Ovary (tissue), 9 donors: Measurements from ENCODE around the gene XPO5. TPM values are rescaled to one million over a fixed set of nuclear protein-coding genes. Genes with fewer than 3 reads are reported as not detected.

Experiments
- DNase-seq, 5 donors: peaks; one replicate each; pipeline ENCODE4 v3.0.0-alpha.2; 2019 to 2020
- H3K27ac ChIP-seq, 2 donors: fragments of 200-600 bp; one replicate each; pipeline versions ENCODE4 v1.5.1 to v1.8.0; 2019 to 2022
- H3K27me3 ChIP-seq: fragments of 200-600 bp; one replicate; pipeline ENCODE4 v1.8.0; 2022
- H3K36me3 ChIP-seq: fragments of 200-600 bp; sonication (generic); one replicate; pipeline ENCODE4 v1.5.1; 2019
- H3K4me1 ChIP-seq: one replicate; pipeline ENCODE4 v1.8.1; 2013; ENCODE audit warnings: mild to moderate bottlenecking, moderate library complexity; ENCODE audit not compliant: insufficient read depth
- H3K4me3 ChIP-seq: fragments of 200-600 bp; sonication (generic); one replicate; pipeline ENCODE4 v1.5.1; 2017
- H3K9me3 ChIP-seq, 2 donors: fragments of 200-600 bp in 1 of 2; sonication (generic) in 1 of 2; one replicate each; pipeline versions ENCODE4 v1.5.1 to v1.8.1; 2013 to 2019; ENCODE audit warnings: mild to moderate bottlenecking in 1 of 2, moderate library complexity in 1 of 2
- EP300 ChIP-seq: sonication (generic); formaldehyde crosslinking; IDR thresholded peaks from one replicate; pipeline ENCODE4 v1.6.1; 2017; ENCODE audit warnings: antibody characterized with exemption
- POLR2A ChIP-seq: fragments of 450-650 bp; IDR thresholded peaks from one replicate; pipeline ENCODE4 v1.6.1; 2017; ENCODE audit warnings: antibody characterized with exemption, mild to moderate bottlenecking, moderate library complexity
- WGBS, 3 donors: extraction: QIAGEN DNeasy Blood & Tissue Kit in 1 of 3; methylation state at CpG; one replicate each; pipeline versions ENCODE4 v1.1.5 to v1.1.7; 2013 to 2017; 5-methylcytosine and 5-hydroxymethylcytosine counted together
- intact Hi-C, 4 donors: fragments of 100-400 bp; cut with DNase I; formaldehyde crosslinking; loops; one replicate each; pipeline versions ENCODE4 v1.11.0 to v1.15.1; 2022 to 2023
- polyA plus RNA-seq, 2 donors: library from polyadenylated mRNA; stranded (reverse); fragments of 200-250 nt in 1 of 2; fragments of 350-450 nt in 1 of 2; fragmentation: Illumina TruSeq in 1 of 2; extraction: RNeasy Lipid Tissue Mini Kit (QIAGEN cat#74804) in 1 of 2; gene quantifications; one replicate each; pipeline ENCODE4 v1.2.3, GENCODE V29; 2013 to 2014
- total RNA-seq, 7 donors: library from RNA; depleted of rRNA in 2 of 7; stranded (reverse); fragments of >200 nt in 2 of 7; fragmentation: NEBNext Ultra II Directional in 3 of 7; extraction: Animal tissue kit (Norgen Biotek cat#: 25700) in 3 of 7; gene quantifications; one replicate each; pipeline versions ENCODE4 v1.1.0 to v1.2.4, GENCODE V29; 2016 to 2023
- TF ChIP-seq, protein P1 (sequence below), 3 donors: fragments of 450-650 bp in 2 of 3; fragments of 200-600 bp in 1 of 3; IDR thresholded peaks; one replicate each; pipeline versions ENCODE4 v1.5.1 to v1.8.0; 2016 to 2022; ENCODE audit warnings: antibody characterized with exemption in 3 of 3, mild to moderate bottlenecking in 1 of 3
- donor health status: DM: no; HTN: no; CAD: no; lungs with moderate emphysema.
- donor health status: DM: no; HTN: no; CAD: no.
- donor health status: Bipolar disorder and iron deficiency.
- donor health status: DM: yes; HTN: yes; CAD: no.
- donor health status: DM: no; HTN: no; CAD: no.
- donor health status: DM: yes; HTN: yes; CAD: no.

Gene XPO5
- total and polyA plus RNA-seq, 9 donors, result 6.8 to 41.8 (median 24.5) TPM

- Histone ChIP-seq H3K36me3 (no peaks in the 10 kb centered on the region), H3K4me1 (peaks cover 7% of the 10 kb centered on the region), H3K27ac (no peak overlapping the region), H3K9me3 (no peaks in the 10 kb centered on the region), H3K27me3 (no peaks in the 10 kb centered on the region), H3K4me3 (no peak overlapping the region)
- no peak for DNase-seq
- intact Hi-C loops, result loop anchor here (2.0 to 10.0 kb wide), 7 partner anchors 48 to 281 kb away; partner anchors contain the start of genes DLK2 (in 2 of the 4) and DNPH1 (in 1 of the 4)
- 48 to 70% (median 56%) methylated on average over 4 to 6 of the region's 6 CpGs for WGBS, 3 donors
- TF ChIP-seq, protein P1, sequence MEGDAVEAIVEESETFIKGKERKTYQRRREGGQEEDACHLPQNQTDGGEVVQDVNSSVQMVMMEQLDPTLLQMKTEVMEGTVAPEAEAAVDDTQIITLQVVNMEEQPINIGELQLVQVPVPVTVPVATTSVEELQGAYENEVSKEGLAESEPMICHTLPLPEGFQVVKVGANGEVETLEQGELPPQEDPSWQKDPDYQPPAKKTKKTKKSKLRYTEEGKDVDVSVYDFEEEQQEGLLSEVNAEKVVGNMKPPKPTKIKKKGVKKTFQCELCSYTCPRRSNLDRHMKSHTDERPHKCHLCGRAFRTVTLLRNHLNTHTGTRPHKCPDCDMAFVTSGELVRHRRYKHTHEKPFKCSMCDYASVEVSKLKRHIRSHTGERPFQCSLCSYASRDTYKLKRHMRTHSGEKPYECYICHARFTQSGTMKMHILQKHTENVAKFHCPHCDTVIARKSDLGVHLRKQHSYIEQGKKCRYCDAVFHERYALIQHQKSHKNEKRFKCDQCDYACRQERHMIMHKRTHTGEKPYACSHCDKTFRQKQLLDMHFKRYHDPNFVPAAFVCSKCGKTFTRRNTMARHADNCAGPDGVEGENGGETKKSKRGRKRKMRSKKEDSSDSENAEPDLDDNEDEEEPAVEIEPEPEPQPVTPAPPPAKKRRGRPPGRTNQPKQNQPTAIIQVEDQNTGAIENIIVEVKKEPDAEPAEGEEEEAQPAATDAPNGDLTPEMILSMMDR (IDR thresholded peaks at IDR 0.05), result no peak
- TF ChIP-seq POLR2A, result no peak
Measured at GRCh38 chr6:43505718-43506117, 70.1 kb downstream of the XPO5 start.

GRCh38 chr6:43504756-43505593 lies 70.9 kb downstream of the XPO5 start:
- peaks cover 2% of the 10 kb centered on the region for H3K4me1 ChIP-seq
- H3K9me3 ChIP-seq, result no peaks in the 10 kb centered on the region
- H3K27me3 ChIP-seq, result no peaks in the 10 kb centered on the region
- 87 to 90% (median 88%) methylated on average over 24 to 26 of the region's 26 CpGs for WGBS, 3 donors
- no peak for DNase-seq
- H3K27ac ChIP-seq, result no peak overlapping the region
- H3K4me3 ChIP-seq, result no peak overlapping the region
- TF ChIP-seq EP300, result no peak
- intact Hi-C loops, result loop anchor here (5.0 to 10.0 kb wide), 6 partner anchors 48 to 280 kb away; partner anchors contain the start of genes DLK2 (in 1 of the 4) and DNPH1 (in 1 of the 4)
- no peaks in the 10 kb centered on the region for H3K36me3 ChIP-seq

DNA sequence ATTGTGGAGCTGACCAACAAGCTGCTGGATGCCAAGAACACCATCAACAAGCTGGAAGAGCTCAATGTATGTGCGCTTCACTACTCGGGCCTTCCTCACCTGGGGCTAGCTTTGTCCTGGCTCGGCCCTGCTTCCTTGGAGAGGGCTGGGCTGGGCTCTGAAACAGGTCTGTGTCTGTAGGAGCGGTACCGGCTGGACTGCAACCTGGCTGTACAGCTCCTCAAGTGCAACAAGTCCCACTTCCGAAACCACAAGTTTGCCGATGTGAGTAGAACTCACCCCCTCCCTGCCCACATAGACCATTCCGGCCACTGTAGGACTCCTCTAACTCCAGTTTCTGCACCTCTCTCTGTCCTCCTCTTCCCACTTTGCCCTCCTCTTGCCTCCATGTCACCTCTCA lies 72.4 kb downstream of the XPO5 start:
- H3K4me3 ChIP-seq, result no peak overlapping the region
- H3K9me3 ChIP-seq, result no peaks in the 10 kb centered on the region
- WGBS, 3 donors, result 86 to 89% (median 88%) methylated on average over 8 of the region's 8 CpGs
- no peak for DNase-seq
- no peaks in the 10 kb centered on the region for H3K27me3 ChIP-seq
- no peaks in the 10 kb centered on the region for H3K36me3 ChIP-seq
- intact Hi-C loops, result loop anchor here in 1 of 4 donors (10.0 kb wide), 2 partner anchors 239 to 279 kb away; partner anchors contain the start of gene DNPH1
- TF ChIP-seq, protein P1 (IDR thresholded peaks at IDR 0.05), result no peak
- TF ChIP-seq EP300, result no peak
- no peak for TF ChIP-seq POLR2A
- no peak overlapping the region for H3K27ac ChIP-seq
- H3K4me1 ChIP-seq, result no peaks in the 10 kb centered on the region

GRCh38 chr6:43502666-43503065 lies 73.2 kb downstream of the XPO5 start:
- Histone ChIP-seq H3K36me3 (no peaks in the 10 kb centered on the region), H3K4me1 (no peaks in the 10 kb centered on the region), H3K27me3 (no peaks in the 10 kb centered on the region), H3K27ac (no peak overlapping the region), H3K9me3 (no peaks in the 10 kb centered on the region), H3K4me3 (no peak overlapping the region)
- DNase-seq, result no peak
- 86 to 88% (median 88%) methylated on average over 4 of the region's 4 CpGs for WGBS, 3 donors
- no peak for TF ChIP-seq POLR2A
- TF ChIP-seq, protein P1 (IDR thresholded peaks at IDR 0.05), result no peak
- TF ChIP-seq EP300, result no peak
- intact Hi-C loops, result loop anchor here in 1 of 4 donors (10.0 kb wide), 2 partner anchors 238 to 278 kb away; partner anchors contain the start of gene DNPH1

- H3K4me1 ChIP-seq, result peaks cover 4% of the 10 kb centered on the region
- TF ChIP-seq EP300, result no peak
- TF ChIP-seq POLR2A, result no peak
- TF ChIP-seq, protein P1 (IDR thresholded peaks at IDR 0.05), result no peak
- no peak overlapping the region for H3K4me3 ChIP-seq
- H3K9me3 ChIP-seq, result no peaks in the 10 kb centered on the region
- 95 to 96% (median 96%) methylated on average over 3 of the region's 3 CpGs for WGBS, 3 donors
- no peaks in the 10 kb centered on the region for H3K27me3 ChIP-seq
- H3K36me3 ChIP-seq, result no peaks in the 10 kb centered on the region
- no peak overlapping the region for H3K27ac ChIP-seq
- no peak for DNase-seq
- intact Hi-C loops, result loop anchor here in 1 of 4 donors (10.0 kb wide), 2 partner anchors 236 to 276 kb away; partner anchors contain the start of gene DNPH1
Measured at GRCh38 chr6:43500921-43501320, 74.9 kb downstream of the XPO5 start.
